ENCODE measurements around the gene PLEKHD1. TPM values are rescaled to one million over a fixed set of nuclear protein-coding genes. Genes with fewer than 3 reads are reported as not detected.

PLEKHD1 gene
- total and polyA plus RNA-seq, 2 of the 8 experiments (the other 6 are each of a cell fraction or from before 2014, with no cell fraction given), result 0.24 to 0.48 TPM

DNA sequence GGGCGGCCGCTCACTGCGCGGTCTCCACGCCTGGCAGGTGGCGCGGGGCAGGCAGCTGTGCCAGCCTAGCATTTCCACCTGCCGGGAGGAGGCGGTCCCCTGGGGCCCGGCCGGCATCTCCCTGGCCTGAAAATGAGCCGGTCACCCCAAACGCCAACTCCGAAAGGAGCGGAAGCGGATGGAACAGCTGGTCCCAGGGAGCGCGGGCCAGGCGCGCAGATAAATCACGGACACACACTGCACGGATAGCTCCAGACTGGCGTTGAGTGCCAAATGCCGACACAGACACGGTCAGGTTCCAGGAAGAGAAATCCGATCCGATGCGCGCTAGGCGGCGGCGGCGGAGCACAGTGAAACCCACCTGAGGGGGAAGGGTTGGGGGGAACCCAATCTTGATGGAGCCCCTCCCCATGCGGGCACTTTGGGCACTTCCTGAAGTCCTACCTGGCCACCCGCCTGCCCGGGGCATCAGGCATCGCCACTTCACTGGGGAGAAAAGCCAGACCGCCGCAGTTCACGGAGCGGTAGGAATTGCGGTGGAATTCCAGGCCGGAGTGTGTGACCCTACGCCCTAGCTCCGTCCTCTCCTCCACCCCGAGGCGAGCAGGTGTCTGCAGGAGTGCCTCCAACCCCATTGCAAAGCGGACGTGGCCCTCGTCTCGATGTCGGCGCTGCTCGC is 624 bp upstream of the PLEKHD1 start:
- Histone ChIP-seq H3K23me2 (ENCODE audit: low read depth, low read length) (peaks cover 19% of the 10 kb centered on the region), H4K5ac (ENCODE audit: insufficient read length, low read depth, low read length) (no peak overlapping the region), H3K4me3 (ENCODE audit: extremely low read depth in 1 of 4, insufficient read depth in 2 of 4, low read depth in 3 of 4, low read length in 4 of 4) (peak overlapping the region; percentile 59 to 71 (median 66)), H3K4me2 (ENCODE audit: insufficient read depth in 1 of 2, low read depth in 2 of 2, low read length in 2 of 2) (peak overlapping the region; percentile 94 to 96), H3K18ac (ENCODE audit: extremely low read depth, low read length) (no peak overlapping the region; the same call in 1 of the 2 replicates), H3K9ac (replicated peaks in 1 of 4; ENCODE audit: extremely low read depth in 1 of 4, low read depth in 3 of 4, low read length in 3 of 4) (no peak overlapping the region), H3K27me3 (replicated peaks in 1 of 4; ENCODE audit: control insufficient read depth in 3 of 4, extremely low read depth in 1 of 4, insufficient read depth in 3 of 4, low read length in 3 of 4) (peaks cover 30 to 52% (median 45%) of the 10 kb centered on the region in 4 experiments), H3K4me1 (replicated peaks in 1 of 4; ENCODE audit: control insufficient read depth in 3 of 4, insufficient read depth in 4 of 4, low read length in 3 of 4) (peaks cover 0 to 5% (median 3%) of the 10 kb centered on the region in 4 experiments; a peak in 1 of 7 replicates), H3K27ac (ENCODE audit: low read depth, low read length) (no peak overlapping the region), H3K36me3 (ENCODE audit: control insufficient read depth in 2 of 4, insufficient read depth in 4 of 4, low read length in 3 of 4) (no peaks in the 10 kb centered on the region), H3K9me3 (ENCODE audit: insufficient read depth in 2 of 2, low read depth in 1 of 2, low read length in 1 of 2) (no peaks in the 10 kb centered on the region), H3K4ac (replicated peaks; ENCODE audit: insufficient read length, low read depth, low read length) (no peak overlapping the region), H3K79me1 (ENCODE audit: low read depth, low read length) (no peaks in the 10 kb centered on the region), H3K14ac (ENCODE audit: insufficient read length) (no peak overlapping the region), H2BK12ac (ENCODE audit: low read depth, low read length) (0 out of 2 replicates have a peak overlapping the region, but pooled peaks have one; percentile 50), H2AK5ac (ENCODE audit: low read depth, low read length) (no peak overlapping the region), H3K23ac (ENCODE audit: insufficient read length) (no peak overlapping the region), H3K56ac (replicated peaks; ENCODE audit: insufficient read length, low read depth, low read length) (no peak overlapping the region), H4K20me1 (replicated peaks in 1 of 2; ENCODE audit: control insufficient read depth in 1 of 2, insufficient read depth in 2 of 2, low read length in 2 of 2) (peaks cover 0 to 1% of the 10 kb centered on the region in 2 experiments), H3K79me2 (ENCODE audit: control insufficient read depth in 1 of 2, insufficient read depth in 2 of 2, low read length in 2 of 2) (no peaks in the 10 kb centered on the region), H2AFZ (ENCODE audit: low read length) (peak overlapping the region; percentile 28; the same call in 1 of the 2 replicates), H4K91ac (replicated peaks; ENCODE audit: insufficient read length, low read length) (no peak overlapping the region), H2BK5ac (ENCODE audit: low read depth, low read length) (no peak overlapping the region), H2BK15ac (ENCODE audit: low read length) (no peak overlapping the region), H2BK20ac (ENCODE audit: low read length) (no peak overlapping the region), H4K8ac (ENCODE audit: extremely low read depth, insufficient read depth, low read length) (no peak overlapping the region), H2BK120ac (replicated peaks; ENCODE audit: low read depth, low read length) (no peak overlapping the region)
- CTCF ChIA-PET (ENCODE audit: partially characterized antibody), result interaction anchor here (1.0 to 1.5 kb wide), 6 partner anchors 9 to 121 kb away, joined by 3 to 5 read pairs (median 4); partner anchors contain the start of gene CCDC177
- 3% methylated on average over 42 of the region's 54 CpGs; no CpG with 5 or more reads in 1 of the 2 experiments for whole genome bisulfite sequencing, 2 experiments (ENCODE audit: extremely low coverage in 1 of 2, insufficient coverage in 1 of 2, insufficient read length in 1 of 2, insufficient replicate concordance in 2 of 2, low coverage in 1 of 2, low lambda C conversion rate in 2 of 2, missing lambda C conversion rate in 1 of 2)
- POLR2A ChIA-PET (ENCODE audit: partially characterized antibody), result interaction anchor here (0.6 to 1.1 kb wide), 4 partner anchors 9 to 88 kb away, joined by 3 to 5 read pairs (median 3); partner anchors contain the start of gene ERH
- no peak for DNase-seq (ENCODE audit: low read depth in 1 of 2, low spot score in 2 of 2)
- FAIRE-seq, result no peak
- TF ChIP-seq MAX (IDR thresholded peaks at IDR 0.05) (peak; percentile 76), FOSL1 (IDR thresholded peaks at IDR 0.05; ENCODE audit: insufficient read depth, low read depth, low read length) (no peak), ASH2L (IDR thresholded peaks at IDR 0.05; ENCODE audit: low read length) (peak; percentile 37), EZH2 (IDR thresholded peaks at IDR 0.05; ENCODE audit: low read depth, low read length, severe bottlenecking) (peak; percentile 83), SIN3A (conservative IDR thresholded peaks at IDR 0.05 in 1 of 2, IDR thresholded peaks at IDR 0.05 in 1 of 2; ENCODE audit: low read depth in 1 of 2, low read length in 2 of 2) (peak in 1 of 2 experiments; percentile 48; a peak in 1 of 4 replicates), TEAD4 (IDR thresholded peaks at IDR 0.05; ENCODE audit: low read depth, low read length) (peak; percentile 80), SUZ12 (IDR thresholded peaks at IDR 0.05; ENCODE audit: low read length) (peak; percentile 85), BACH1 (IDR thresholded peaks at IDR 0.05; ENCODE audit: low read length) (no peak)
- TF ChIP-seq, protein P1, sequence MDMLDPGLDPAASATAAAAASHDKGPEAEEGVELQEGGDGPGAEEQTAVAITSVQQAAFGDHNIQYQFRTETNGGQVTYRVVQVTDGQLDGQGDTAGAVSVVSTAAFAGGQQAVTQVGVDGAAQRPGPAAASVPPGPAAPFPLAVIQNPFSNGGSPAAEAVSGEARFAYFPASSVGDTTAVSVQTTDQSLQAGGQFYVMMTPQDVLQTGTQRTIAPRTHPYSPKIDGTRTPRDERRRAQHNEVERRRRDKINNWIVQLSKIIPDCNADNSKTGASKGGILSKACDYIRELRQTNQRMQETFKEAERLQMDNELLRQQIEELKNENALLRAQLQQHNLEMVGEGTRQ (IDR thresholded peaks at IDR 0.05; ENCODE audit: low read length), result no peak
